ENCODE measurements around the gene MTG1.

MTG1 gene

GRCh38 chr10:133388236-133388972, 5.6 kb upstream of the MTG1 start:
- TF ChIP-seq, protein P1, sequence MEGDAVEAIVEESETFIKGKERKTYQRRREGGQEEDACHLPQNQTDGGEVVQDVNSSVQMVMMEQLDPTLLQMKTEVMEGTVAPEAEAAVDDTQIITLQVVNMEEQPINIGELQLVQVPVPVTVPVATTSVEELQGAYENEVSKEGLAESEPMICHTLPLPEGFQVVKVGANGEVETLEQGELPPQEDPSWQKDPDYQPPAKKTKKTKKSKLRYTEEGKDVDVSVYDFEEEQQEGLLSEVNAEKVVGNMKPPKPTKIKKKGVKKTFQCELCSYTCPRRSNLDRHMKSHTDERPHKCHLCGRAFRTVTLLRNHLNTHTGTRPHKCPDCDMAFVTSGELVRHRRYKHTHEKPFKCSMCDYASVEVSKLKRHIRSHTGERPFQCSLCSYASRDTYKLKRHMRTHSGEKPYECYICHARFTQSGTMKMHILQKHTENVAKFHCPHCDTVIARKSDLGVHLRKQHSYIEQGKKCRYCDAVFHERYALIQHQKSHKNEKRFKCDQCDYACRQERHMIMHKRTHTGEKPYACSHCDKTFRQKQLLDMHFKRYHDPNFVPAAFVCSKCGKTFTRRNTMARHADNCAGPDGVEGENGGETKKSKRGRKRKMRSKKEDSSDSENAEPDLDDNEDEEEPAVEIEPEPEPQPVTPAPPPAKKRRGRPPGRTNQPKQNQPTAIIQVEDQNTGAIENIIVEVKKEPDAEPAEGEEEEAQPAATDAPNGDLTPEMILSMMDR (IDR thresholded peaks at IDR 0.05; ENCODE audit: insufficient read depth, missing control alignments): no peak
- no peak for DNase-seq (ENCODE audit: insufficient read length, low spot score)
- no peak for FAIRE-seq

DNA sequence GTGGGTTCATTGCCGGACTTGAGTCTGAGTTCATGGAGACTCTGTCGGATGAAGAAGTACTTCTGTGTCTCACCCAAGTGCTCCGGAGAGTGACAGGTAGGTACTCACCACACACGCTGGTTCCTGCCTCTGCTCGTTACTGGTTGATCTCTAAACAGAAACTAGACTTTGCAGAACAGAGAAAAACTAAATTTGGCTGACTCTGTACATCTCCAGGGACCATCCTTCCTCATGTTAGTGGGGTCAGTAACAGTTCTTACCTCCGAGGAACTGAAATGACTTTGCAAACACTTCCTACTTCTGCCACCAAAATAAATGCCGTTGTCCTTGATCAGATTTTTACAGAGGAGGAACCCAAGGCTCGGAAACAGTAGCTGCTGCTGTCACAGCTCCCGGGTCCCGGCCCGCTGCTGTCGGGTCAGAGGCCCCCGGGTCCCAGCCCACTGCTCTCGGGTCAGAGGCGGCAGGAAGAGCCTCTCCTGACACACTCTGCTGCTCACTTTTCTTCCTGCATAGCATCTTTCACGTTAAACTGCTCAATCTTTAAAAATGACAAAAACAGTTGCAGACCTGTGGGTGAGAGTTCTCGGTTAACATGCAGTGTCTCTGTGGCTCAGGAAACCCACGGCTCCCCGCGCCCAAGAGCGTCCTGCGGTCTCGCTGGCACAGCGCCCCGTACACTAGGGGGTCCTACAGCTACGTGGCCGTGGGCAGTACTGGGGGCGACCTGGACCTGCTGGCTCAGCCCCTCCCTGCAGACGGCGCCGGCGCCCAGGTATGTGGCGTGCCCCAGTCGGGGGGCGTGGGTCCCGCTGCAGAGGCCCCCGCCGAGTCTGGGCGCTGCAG, 4.8 kb upstream of the MTG1 start:
- DNase-seq (ENCODE audit: insufficient read length, low spot score) (no peak), FAIRE-seq (no peak)
- TF ChIP-seq, protein P1 (IDR thresholded peaks at IDR 0.05; ENCODE audit: insufficient read depth, missing control alignments): no peak

DNA sequence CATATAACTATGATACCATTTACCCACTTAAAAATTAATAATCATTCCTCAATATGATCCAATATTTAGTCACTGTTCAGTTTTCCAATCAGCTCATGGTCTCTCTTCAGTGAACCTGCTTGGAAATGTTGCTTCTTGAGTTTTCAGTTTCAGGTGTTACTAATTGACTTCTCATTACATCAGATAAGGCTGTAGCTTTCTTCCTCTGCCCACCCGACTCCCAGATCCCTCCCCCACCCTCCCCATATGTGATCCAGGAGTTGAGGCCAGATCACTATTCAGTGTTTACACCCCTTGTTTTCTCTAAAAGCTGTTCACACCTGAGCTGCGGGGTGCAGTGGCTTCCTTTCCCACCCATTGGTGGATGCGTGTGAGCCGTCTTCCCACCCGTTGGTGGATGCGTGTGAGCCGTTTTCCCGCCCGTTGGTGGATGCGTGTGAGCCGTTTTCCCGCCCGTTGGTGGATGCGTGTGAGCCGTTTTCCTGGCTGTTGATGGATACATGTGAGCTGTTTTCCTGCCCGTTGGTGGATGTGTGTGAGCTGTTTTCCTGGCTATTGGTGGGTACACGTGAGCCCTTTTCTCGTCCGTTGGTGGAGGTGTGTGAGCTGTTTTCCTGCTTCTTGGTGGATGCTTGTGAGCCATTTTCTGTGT, 3.2 kb upstream of the MTG1 start:
- DNase-seq (ENCODE audit: insufficient read length, low spot score) (no peak), FAIRE-seq (no peak)
- TF ChIP-seq, protein P1 (IDR thresholded peaks at IDR 0.05; ENCODE audit: insufficient read depth, missing control alignments): no peak

DNA sequence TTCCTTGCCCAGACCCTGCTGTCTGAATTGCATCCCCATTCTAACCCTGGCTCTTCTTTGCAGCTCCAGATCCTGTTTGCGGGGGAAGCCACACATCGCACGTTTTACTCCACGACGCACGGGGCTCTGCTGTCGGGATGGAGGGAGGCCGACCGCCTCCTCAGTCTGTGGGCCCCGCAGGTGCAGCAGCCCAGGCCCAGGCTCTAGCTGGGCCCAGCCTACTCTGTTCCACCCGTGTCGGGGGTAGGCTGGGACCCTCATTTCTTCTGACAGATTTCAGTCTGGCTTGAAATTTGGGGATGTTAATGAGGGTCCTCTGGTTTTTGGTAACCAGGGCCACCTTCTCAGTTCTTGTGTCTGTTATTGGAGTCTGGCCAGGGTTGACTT, 2.7 kb upstream of the MTG1 start:
- DNase-seq (ENCODE audit: insufficient read length, low spot score) (no peak), FAIRE-seq (no peak)

DNA sequence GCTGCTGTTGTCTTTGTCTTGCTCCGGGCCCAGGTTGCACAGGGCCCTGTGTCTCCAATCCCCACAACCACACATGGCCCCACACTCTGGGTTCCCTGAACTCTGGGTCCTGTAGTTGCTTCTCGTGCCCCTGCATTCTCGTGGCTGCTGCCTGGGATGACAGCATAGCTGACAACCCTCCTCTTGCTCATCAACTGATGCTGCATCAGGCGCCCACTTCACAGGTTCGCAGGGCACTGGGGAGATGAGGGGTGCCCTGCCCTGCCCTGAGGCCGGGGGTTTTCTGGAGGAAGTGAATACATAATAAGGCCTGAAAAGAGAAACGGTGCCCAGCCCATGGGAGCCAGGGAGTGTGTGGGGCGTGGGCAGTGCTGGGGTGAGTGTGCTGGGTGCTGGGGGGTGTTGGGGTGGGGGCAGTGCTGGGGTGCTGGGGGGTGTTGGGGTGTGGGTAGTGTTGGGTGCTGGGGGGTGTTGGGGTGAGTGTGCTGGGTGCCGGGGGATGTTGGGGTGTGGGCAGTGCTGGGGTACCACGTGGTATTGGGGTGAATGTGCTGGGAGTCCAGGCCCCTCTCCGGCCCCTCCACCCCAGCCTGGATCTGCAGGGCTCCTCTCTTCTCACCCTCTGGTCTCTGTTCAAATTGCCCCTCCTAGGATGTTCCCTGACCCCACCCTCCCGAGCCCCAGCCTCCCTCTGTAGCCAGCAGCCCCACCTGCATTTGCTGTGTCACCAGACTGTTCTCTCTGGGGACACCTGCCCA, 2.0 kb upstream of the MTG1 start:
- no peak for FAIRE-seq
- DNase-seq (ENCODE audit: insufficient read length, low spot score): no peak
- TF ChIP-seq, protein P1 (IDR thresholded peaks at IDR 0.05; ENCODE audit: insufficient read depth, missing control alignments): no peak

More for the DNA sequence above, 2.7 kb upstream of the MTG1 start:
- TF ChIP-seq, protein P1 (IDR thresholded peaks at IDR 0.05; ENCODE audit: insufficient read depth, missing control alignments): no peak

- DNase-seq (ENCODE audit: insufficient read length, low spot score): peak; percentile 77
- no peak for FAIRE-seq
- TF ChIP-seq, protein P1 (IDR thresholded peaks at IDR 0.05; ENCODE audit: insufficient read depth, missing control alignments): no peak
Observed at GRCh38 chr10:133393401-133394063, 425 bp upstream of the MTG1 start.
